B cell (primary cell): ENCODE results near the gene MYEF2.

Source experiments
- CTCF ChIP-seq: fragments of 200-600 bp; IDR thresholded peaks from one replicate; pipeline ENCODE4 v1.8.0; 2022; ENCODE audit warnings: antibody characterized with exemption, mild to moderate bottlenecking
- EZH2 ChIP-seq: IDR thresholded peaks from 2 replicates; pipeline ENCODE4 v1.6.1; 2012; ENCODE audit warnings: borderline replicate concordance, low read depth, mild to moderate bottlenecking, moderate library complexity, low read length; ENCODE audit not compliant: insufficient read depth, poor library complexity, severe bottlenecking

GRCh38 chr15:48119277-48119676 is 58.8 kb downstream of the MYEF2 start:
- TF ChIP-seq CTCF (no peak), EZH2 (no peak)
